Measurements from ENCODE around the gene PHRF1.

Gene PHRF1

DNA sequence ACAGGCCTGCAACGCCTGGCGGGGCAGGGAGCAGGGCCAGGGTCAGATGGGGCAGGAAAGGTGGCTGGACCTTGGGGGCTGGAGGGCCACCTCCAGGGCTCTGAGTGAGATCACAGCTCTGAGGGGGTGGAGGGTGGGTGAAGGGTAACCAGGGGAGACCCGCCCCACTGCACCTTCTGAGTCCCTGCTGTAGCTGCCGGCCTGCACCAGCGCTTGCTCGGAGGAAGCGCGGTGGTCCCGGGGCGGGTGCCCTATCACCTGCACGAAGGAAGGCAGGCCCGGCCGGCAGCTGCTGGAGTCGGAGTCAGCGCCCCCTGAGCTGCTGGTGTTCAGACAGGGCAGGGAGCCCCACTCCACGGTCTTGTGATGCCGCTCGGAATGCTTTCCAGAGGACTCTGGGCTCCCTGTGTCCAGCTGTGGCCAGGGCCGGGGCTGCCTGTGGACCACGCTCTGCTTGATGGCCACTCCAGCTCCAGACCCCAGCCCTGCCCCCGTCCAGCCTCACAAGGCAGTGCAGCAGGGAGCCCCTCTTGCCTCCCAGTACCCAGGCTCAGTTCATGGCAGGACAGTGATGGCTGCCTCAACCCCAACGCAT is 19.5 kb upstream of the PHRF1 start:
- H3K9ac ChIP-seq (ENCODE audit: low read length), result no peak overlapping the region
- H3K4me3 ChIP-seq (ENCODE audit: low read length), result no peak overlapping the region
- H3K4me2 ChIP-seq (ENCODE audit: low read length), result no peak overlapping the region

GRCh38 chr11:557328-558132 is 18.7 kb upstream of the PHRF1 start:
- no peak for TF ChIP-seq CTCF (IDR thresholded peaks at IDR 0.05; ENCODE audit: low read depth, low read length)
- TF ChIP-seq EZH2phosphoT487 (IDR thresholded peaks at IDR 0.05; ENCODE audit: low read depth), result no peak
- H2AFZ ChIP-seq (ENCODE audit: low read depth, low read length), result no peak overlapping the region
- no peaks in the 10 kb centered on the region for H3K36me3 ChIP-seq (replicated peaks; ENCODE audit: low read depth, low read length)
- H3K4me2 ChIP-seq (ENCODE audit: low read length), result no peak overlapping the region
- H3K9ac ChIP-seq (ENCODE audit: low read length), result no peak overlapping the region
- peaks cover 4% of the 10 kb centered on the region; the same call in 1 of the 2 replicates for H4K20me1 ChIP-seq (ENCODE audit: insufficient read depth, low read length)
- H3K27me3 ChIP-seq (ENCODE audit: low read depth, low read length), result no peaks in the 10 kb centered on the region
- no peaks in the 10 kb centered on the region for H3K9me3 ChIP-seq (ENCODE audit: insufficient read depth, low read length)
- no peak overlapping the region for H3K4me3 ChIP-seq (ENCODE audit: low read length)
- peaks cover 7% of the 10 kb centered on the region; the same call in 1 of the 2 replicates for H3K79me2 ChIP-seq (ENCODE audit: low read length)
- no peak overlapping the region for H3K27ac ChIP-seq (ENCODE audit: low read length)
- H3K4me1 ChIP-seq (ENCODE audit: low read length), result peaks cover 23% of the 10 kb centered on the region

More for the DNA sequence above, 19.5 kb upstream of the PHRF1 start:
- TF ChIP-seq CTCF (IDR thresholded peaks at IDR 0.05; ENCODE audit: low read depth, low read length) (no peak), EZH2phosphoT487 (IDR thresholded peaks at IDR 0.05; ENCODE audit: low read depth) (no peak)
- no peaks in the 10 kb centered on the region for H3K9me3 ChIP-seq (ENCODE audit: insufficient read depth, low read length)
- H3K36me3 ChIP-seq (replicated peaks; ENCODE audit: low read depth, low read length), result no peaks in the 10 kb centered on the region
- no peaks in the 10 kb centered on the region for H3K27me3 ChIP-seq (ENCODE audit: low read depth, low read length)
- H4K20me1 ChIP-seq (ENCODE audit: insufficient read depth, low read length), result peaks cover 2% of the 10 kb centered on the region; the same call in 1 of the 2 replicates
- H3K79me2 ChIP-seq (ENCODE audit: low read length), result peaks cover 4% of the 10 kb centered on the region; the same call in 1 of the 2 replicates
- no peak overlapping the region for H2AFZ ChIP-seq (ENCODE audit: low read depth, low read length)
- H3K4me1 ChIP-seq (ENCODE audit: low read length), result peaks cover 20% of the 10 kb centered on the region
- H3K27ac ChIP-seq (ENCODE audit: low read length), result no peak overlapping the region

GRCh38 chr11:558503-558902 is 17.8 kb upstream of the PHRF1 start:
- TF ChIP-seq EZH2phosphoT487 (IDR thresholded peaks at IDR 0.05; ENCODE audit: low read depth) (no peak), CTCF (IDR thresholded peaks at IDR 0.05; ENCODE audit: low read depth, low read length) (no peak)
- Histone ChIP-seq H3K4me2 (ENCODE audit: low read length) (no peak overlapping the region), H3K9ac (ENCODE audit: low read length) (no peak overlapping the region), H3K36me3 (replicated peaks; ENCODE audit: low read depth, low read length) (no peaks in the 10 kb centered on the region), H3K4me1 (ENCODE audit: low read length) (peaks cover 23% of the 10 kb centered on the region), H3K27ac (ENCODE audit: low read length) (no peak overlapping the region), H3K79me2 (ENCODE audit: low read length) (peaks cover 7% of the 10 kb centered on the region; the same call in 1 of the 2 replicates), H3K4me3 (ENCODE audit: low read length) (no peak overlapping the region), H3K9me3 (ENCODE audit: insufficient read depth, low read length) (no peaks in the 10 kb centered on the region), H4K20me1 (ENCODE audit: insufficient read depth, low read length) (peaks cover 6% of the 10 kb centered on the region), H2AFZ (ENCODE audit: low read depth, low read length) (no peak overlapping the region), H3K27me3 (ENCODE audit: low read depth, low read length) (no peaks in the 10 kb centered on the region)

DNA sequence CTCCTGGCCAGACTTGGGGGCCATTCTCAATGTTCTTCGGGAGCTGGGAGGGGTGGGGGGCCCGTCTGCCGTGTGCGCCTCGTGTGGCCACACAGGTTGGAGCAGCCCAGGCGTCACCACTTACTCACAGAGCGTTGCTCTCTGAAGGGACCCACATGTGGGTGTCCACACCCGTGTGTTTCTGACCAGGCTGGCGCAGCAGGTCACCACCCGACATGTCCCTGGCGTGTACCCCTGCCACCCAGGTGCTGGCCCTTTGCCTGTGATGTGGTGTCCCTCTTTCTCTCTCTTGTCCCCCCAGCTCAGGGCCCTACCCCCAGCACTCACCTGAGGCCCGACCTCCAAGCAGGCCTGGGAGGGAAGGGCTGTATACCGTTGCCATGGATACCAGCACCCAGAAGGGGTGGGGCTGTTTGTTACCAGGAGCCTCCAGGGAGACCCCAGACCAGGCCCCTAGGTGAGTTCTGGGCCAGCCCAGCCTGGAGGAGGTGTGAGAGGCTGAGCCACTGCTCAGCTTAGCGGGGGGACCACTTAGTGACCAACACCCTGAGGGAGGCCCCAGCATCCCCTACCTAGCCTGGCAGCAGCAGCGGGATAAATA is 17.1 kb upstream of the PHRF1 start:
- Histone ChIP-seq H3K4me1 (ENCODE audit: low read length) (peaks cover 22% of the 10 kb centered on the region), H3K27ac (ENCODE audit: low read length) (no peak overlapping the region), H3K36me3 (replicated peaks; ENCODE audit: low read depth, low read length) (no peaks in the 10 kb centered on the region), H2AFZ (ENCODE audit: low read depth, low read length) (no peak overlapping the region), H3K79me2 (ENCODE audit: low read length) (peaks cover 7% of the 10 kb centered on the region; the same call in 1 of the 2 replicates), H3K4me3 (ENCODE audit: low read length) (no peak overlapping the region), H4K20me1 (ENCODE audit: insufficient read depth, low read length) (peaks cover 10% of the 10 kb centered on the region), H3K27me3 (ENCODE audit: low read depth, low read length) (no peaks in the 10 kb centered on the region), H3K9me3 (ENCODE audit: insufficient read depth, low read length) (no peaks in the 10 kb centered on the region), H3K9ac (ENCODE audit: low read length) (no peak overlapping the region), H3K4me2 (ENCODE audit: low read length) (peak overlapping the region; percentile 93)
- TF ChIP-seq EZH2phosphoT487 (IDR thresholded peaks at IDR 0.05; ENCODE audit: low read depth) (no peak), CTCF (IDR thresholded peaks at IDR 0.05; ENCODE audit: low read depth, low read length) (peak; percentile 12)

All from OCI-LY3 (cell line).